CD14-positive monocyte (primary cell): Measurements from ENCODE around the gene SLFN5. TPM values are rescaled to one million over a fixed set of nuclear protein-coding genes. Genes with fewer than 3 reads are reported as not detected.

Experiments used
- DNase-seq, 3 donors: peaks; one replicate each; pipeline ENCODE4 v3.0.0-alpha.2; 2011 to 2022
- H2AFZ ChIP-seq: 2 replicates; pipeline ENCODE4 v1.6.0; 2012; ENCODE audit warnings: mild to moderate bottlenecking, low read depth, low read length, inconsistent platforms; ENCODE audit not compliant: insufficient read depth, poor library complexity, severe bottlenecking
- H3K27ac ChIP-seq, 2 donors: 1 replicate in 1 of 2; 2 replicates in 1 of 2; pipeline ENCODE4 v1.5.1; 2012 to 2013; ENCODE audit warnings: low read length in 2 of 2, control low read depth in 1 of 2, inconsistent platforms in 1 of 2, low read depth in 1 of 2, mild to moderate bottlenecking in 1 of 2
- H3K27me3 ChIP-seq, 2 donors: one replicate each; pipeline versions ENCODE4 v1.6.0 to v1.6.1; 2011 to 2013; ENCODE audit warnings: low read length in 2 of 2; ENCODE audit not compliant: control insufficient read depth in 2 of 2, insufficient read depth in 2 of 2
- H3K36me3 ChIP-seq, 2 donors: replicated peaks in 1 of 2; 1 replicate in 1 of 2; 2 replicates in 1 of 2; pipeline versions ENCODE4 v1.5.1 to v1.6.1; 2012 to 2013; ENCODE audit warnings: low read length in 2 of 2, control low read depth in 1 of 2, inconsistent platforms in 1 of 2, mild to moderate bottlenecking in 1 of 2; ENCODE audit not compliant: insufficient read depth in 2 of 2, control insufficient read depth in 1 of 2
- H3K4me1 ChIP-seq, 2 donors: 1 replicate in 1 of 2; 2 replicates in 1 of 2; pipeline versions ENCODE4 v1.5.1 to v1.6.1; 2012 to 2013; ENCODE audit warnings: low read length in 2 of 2, control low read depth in 1 of 2, inconsistent platforms in 1 of 2, mild to moderate bottlenecking in 1 of 2, moderate library complexity in 1 of 2; ENCODE audit not compliant: insufficient read depth in 2 of 2, control insufficient read depth in 1 of 2
- H3K4me2 ChIP-seq: replicated peaks from 2 replicates; pipeline ENCODE3; 2012; ENCODE audit warnings: low read length, moderate library complexity, mild to moderate bottlenecking; ENCODE audit not compliant: poor library complexity, severe bottlenecking; ENCODE audit errors: extremely low read depth
- H3K4me3 ChIP-seq, 3 experiments: fragments of 200-600 bp in 1 of 3; sonication (generic) in 1 of 3; replicated peaks in 1 of 3; 1 replicate in 2 of 3; 2 replicates in 1 of 3; pipeline ENCODE4 v1.5.1; 2011 to 2013; ENCODE audit warnings: low read length in 3 of 3, mild to moderate bottlenecking in 3 of 3, control low read depth in 2 of 3, low read depth in 2 of 3, inconsistent platforms in 1 of 3, moderate library complexity in 1 of 3
- H3K79me2 ChIP-seq: 2 replicates; pipeline ENCODE4 v1.6.0; 2012; ENCODE audit warnings: mild to moderate bottlenecking, control low read depth, inconsistent platforms, low read length, moderate library complexity; ENCODE audit not compliant: insufficient read depth
- H3K9ac ChIP-seq: 2 replicates; pipeline ENCODE4 v1.6.0; 2017; ENCODE audit warnings: low read length, mild to moderate bottlenecking; ENCODE audit not compliant: insufficient read depth, poor library complexity, severe bottlenecking
- H3K9me3 ChIP-seq, 2 donors: replicated peaks in 1 of 2; 1 replicate in 1 of 2; 2 replicates in 1 of 2; pipeline versions ENCODE4 v1.5.1 to v1.6.1; 2012 to 2013; ENCODE audit warnings: low read length in 2 of 2, control low read depth in 1 of 2; ENCODE audit not compliant: control insufficient read depth in 1 of 2, insufficient read depth in 1 of 2
- H4K20me1 ChIP-seq: 2 replicates; pipeline ENCODE4 v1.6.0; 2012; ENCODE audit warnings: mild to moderate bottlenecking, low read length, control low read depth, moderate library complexity; ENCODE audit not compliant: insufficient read depth
- H3K27ac Mint-ChIP-seq, 7 donors: one replicate each; pipeline ENCODE4 v1.8.0; 2020; ENCODE audit warnings: mild to moderate bottlenecking in 7 of 7, mixed read lengths in 7 of 7, moderate library complexity in 6 of 7, inconsistent platforms in 2 of 7
- H3K27me3 Mint-ChIP-seq, 3 donors: one replicate each; pipeline ENCODE4 v1.8.0; 2021 to 2022; ENCODE audit warnings: low read depth in 3 of 3, mild to moderate bottlenecking in 3 of 3, mixed read lengths in 3 of 3, moderate library complexity in 3 of 3, inconsistent platforms in 1 of 3
- H3K36me3 Mint-ChIP-seq, 2 donors: one replicate each; pipeline ENCODE4 v1.8.0; 2020; ENCODE audit warnings: mixed read lengths in 2 of 2, inconsistent platforms in 1 of 2, mild to moderate bottlenecking in 1 of 2
- H3K4me1 Mint-ChIP-seq: one replicate; pipeline ENCODE4 v1.8.0; 2020; ENCODE audit warnings: mild to moderate bottlenecking, mixed read lengths
- H3K4me3 Mint-ChIP-seq, 2 donors: one replicate each; pipeline ENCODE4 v1.8.0; 2020; ENCODE audit warnings: mild to moderate bottlenecking in 2 of 2, mixed read lengths in 2 of 2, moderate library complexity in 1 of 2
- H3K9me3 Mint-ChIP-seq, 7 donors: one replicate each; pipeline ENCODE4 v1.8.0; 2020 to 2022; ENCODE audit warnings: mixed read lengths in 7 of 7, mild to moderate bottlenecking in 6 of 7, moderate library complexity in 6 of 7, inconsistent platforms in 2 of 7
- WGBS: methylation state at CpG from one replicate; pipeline ENCODE4 v1.1.5; 2013; ENCODE audit warnings: missing lambda C conversion rate; ENCODE audit not compliant: insufficient coverage; 5-methylcytosine and 5-hydroxymethylcytosine counted together
- intact Hi-C, 2 donors: fragments of 100-400 bp; cut with micrococcal nuclease; formaldehyde crosslinking; loops; one replicate each; pipeline versions ENCODE4 v1.15.0 to v1.15.1; 2023
- polyA plus RNA-seq, 3 donors: library from polyadenylated mRNA; depleted of rRNA in 1 of 3; unstranded in 2 of 3; stranded (reverse) in 1 of 3; fragments of 300-500 nt in 2 of 3; fragments of >200 nt in 1 of 3; fragmentation: Illumina TruSeq in 2 of 3; gene quantifications; 1 replicate in 2 of 3; 2 replicates in 1 of 3; pipeline ENCODE4 v1.2.3, GENCODE V29; 2012 to 2021
- TF ChIP-seq, protein P1 (sequence below): fragments of 200-600 bp; IDR thresholded peaks from one replicate; pipeline ENCODE4 v1.8.0; 2022; ENCODE audit warnings: antibody characterized with exemption, mild to moderate bottlenecking

The SLFN5 gene
- polyA plus RNA-seq, 3 donors, result 2.9 to 8.8 (median 5.3) TPM

DNA sequence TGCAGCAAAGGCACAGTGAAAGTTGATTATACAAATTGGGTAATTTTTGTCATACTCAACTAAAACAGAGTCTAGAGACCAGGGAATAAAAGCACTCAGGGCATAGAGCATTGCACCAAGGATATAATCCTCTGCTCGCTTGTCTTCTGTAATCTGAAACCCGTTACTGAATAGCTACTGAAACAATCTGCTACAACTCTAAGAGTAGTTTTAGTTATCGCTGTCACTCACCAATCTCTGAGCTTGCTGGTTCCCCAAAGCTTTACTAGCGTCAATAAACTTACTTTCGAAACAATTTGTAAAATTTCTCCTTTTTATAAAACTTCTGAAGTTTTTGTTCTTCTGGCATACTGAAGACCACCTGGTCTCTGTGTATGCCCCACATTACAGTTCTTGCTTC is 25.8 kb upstream of the SLFN5 start:
- Histone ChIP-seq H3K27me3 (peaks cover 7 to 11% of the 10 kb centered on the region in 2 donors), H3K4me1 (peaks cover 15 to 24% of the 10 kb centered on the region in 2 donors), H3K9ac (no peak overlapping the region), H3K4me2 (no peak overlapping the region), H3K9me3 (peaks cover 0 to 3% of the 10 kb centered on the region in 2 donors), H3K4me3 (no peak overlapping the region), H4K20me1 (no peaks in the 10 kb centered on the region), H3K79me2 (no peaks in the 10 kb centered on the region), H3K36me3 (no peaks in the 10 kb centered on the region), H3K27ac (no peak overlapping the region), H2AFZ (no peak overlapping the region)
- Mint-ChIP-seq H3K27me3 (peaks cover 20 to 28% (median 25%) of the 10 kb centered on the region in 3 donors), H3K27ac (no peak overlapping the region), H3K4me3 (no peak overlapping the region), H3K9me3 (peaks cover 0 to 6% (median 0%) of the 10 kb centered on the region in 7 donors), H3K4me1 (peaks cover 25% of the 10 kb centered on the region), H3K36me3 (no peaks in the 10 kb centered on the region)
- TF ChIP-seq, protein P1, sequence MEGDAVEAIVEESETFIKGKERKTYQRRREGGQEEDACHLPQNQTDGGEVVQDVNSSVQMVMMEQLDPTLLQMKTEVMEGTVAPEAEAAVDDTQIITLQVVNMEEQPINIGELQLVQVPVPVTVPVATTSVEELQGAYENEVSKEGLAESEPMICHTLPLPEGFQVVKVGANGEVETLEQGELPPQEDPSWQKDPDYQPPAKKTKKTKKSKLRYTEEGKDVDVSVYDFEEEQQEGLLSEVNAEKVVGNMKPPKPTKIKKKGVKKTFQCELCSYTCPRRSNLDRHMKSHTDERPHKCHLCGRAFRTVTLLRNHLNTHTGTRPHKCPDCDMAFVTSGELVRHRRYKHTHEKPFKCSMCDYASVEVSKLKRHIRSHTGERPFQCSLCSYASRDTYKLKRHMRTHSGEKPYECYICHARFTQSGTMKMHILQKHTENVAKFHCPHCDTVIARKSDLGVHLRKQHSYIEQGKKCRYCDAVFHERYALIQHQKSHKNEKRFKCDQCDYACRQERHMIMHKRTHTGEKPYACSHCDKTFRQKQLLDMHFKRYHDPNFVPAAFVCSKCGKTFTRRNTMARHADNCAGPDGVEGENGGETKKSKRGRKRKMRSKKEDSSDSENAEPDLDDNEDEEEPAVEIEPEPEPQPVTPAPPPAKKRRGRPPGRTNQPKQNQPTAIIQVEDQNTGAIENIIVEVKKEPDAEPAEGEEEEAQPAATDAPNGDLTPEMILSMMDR, result no peak
- no peak for DNase-seq
- intact Hi-C loops, result no loop called here
- WGBS, result 91% methylated on average over 5 of the region's 5 CpGs

DNA sequence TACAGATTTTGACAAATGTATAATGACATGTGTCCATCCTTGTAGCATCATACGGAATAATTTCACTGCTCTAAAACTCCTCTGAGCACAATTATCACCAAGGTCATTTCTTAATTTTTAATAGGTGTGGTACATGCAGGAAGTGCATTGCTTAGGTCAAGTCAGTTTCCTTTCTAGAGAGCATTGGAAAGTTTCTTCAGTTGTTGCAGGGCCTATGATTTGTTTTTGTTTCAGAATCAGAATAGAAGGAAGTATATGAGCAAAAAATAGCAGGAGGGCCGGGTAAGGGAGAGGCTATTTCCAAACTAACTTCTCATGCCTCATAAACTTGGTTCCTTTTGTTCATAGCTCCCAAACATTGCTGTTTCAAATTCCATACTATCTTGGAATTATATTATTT is 24.0 kb upstream of the SLFN5 start:
- DNase-seq, result peak; percentile 20 to 28 (median 20)
- no CpG with 5 or more reads among the region's 2 CpGs for WGBS
- TF ChIP-seq, protein P1, result no peak
- peak overlapping the region; percentile 32 for H3K4me2 ChIP-seq
- H3K27ac Mint-ChIP-seq, result peak overlapping the region; percentile 47 to 83 (median 72)
- peaks cover 25% of the 10 kb centered on the region for H3K4me1 Mint-ChIP-seq
- no peaks in the 10 kb centered on the region for H4K20me1 ChIP-seq
- H3K9me3 ChIP-seq, result peaks cover 8 to 10% of the 10 kb centered on the region in 2 donors
- peaks cover 14 to 15% (median 15%) of the 10 kb centered on the region in 3 donors for H3K27me3 Mint-ChIP-seq
- no peak overlapping the region for H3K9ac ChIP-seq
- H2AFZ ChIP-seq, result no peak overlapping the region
- H3K79me2 ChIP-seq, result no peaks in the 10 kb centered on the region
- intact Hi-C loops, result no loop called here
- peak overlapping the region in 1 of 3 experiments; percentile 9 for H3K4me3 ChIP-seq
- H3K36me3 ChIP-seq, result no peaks in the 10 kb centered on the region
- H3K4me1 ChIP-seq, result peaks cover 15 to 24% of the 10 kb centered on the region in 2 donors
- H3K27ac ChIP-seq, result peak overlapping the region in 1 of 2 donors; percentile 65
- peak overlapping the region in 1 of 2 donors; percentile 51 for H3K4me3 Mint-ChIP-seq
- H3K27me3 ChIP-seq, result peaks cover 6% of the 10 kb centered on the region in 2 donors
- H3K36me3 Mint-ChIP-seq, result no peaks in the 10 kb centered on the region
- H3K9me3 Mint-ChIP-seq, result peaks cover 3 to 14% (median 9%) of the 10 kb centered on the region in 7 donors
